Astrocyte of the cerebellum (primary cell): ENCODE data around the gene MYL3.

ENCODE experiments used
- DNase-seq: peaks from one replicate; pipeline ENCODE4 v3.0.0-alpha.2; 2011; ENCODE audit warnings: low read depth
- H3K4me3 ChIP-seq: 2 replicates; pipeline ENCODE4 v1.5.1; 2011; ENCODE audit warnings: mild to moderate bottlenecking, low read depth, low read length, moderate library complexity
- in situ Hi-C: cut with HindIII; loops from 2 replicates; pipeline ENCODE4 v1.10.0; 2017; ENCODE audit warnings: low sequenced_read_pairs
- TF ChIP-seq, protein P1 (sequence below): IDR thresholded peaks from 2 replicates; pipeline ENCODE4 v1.5.1; 2012; ENCODE audit warnings: low read length, low read depth, moderate library complexity, mild to moderate bottlenecking; ENCODE audit errors: missing control alignments

Gene MYL3

DNA sequence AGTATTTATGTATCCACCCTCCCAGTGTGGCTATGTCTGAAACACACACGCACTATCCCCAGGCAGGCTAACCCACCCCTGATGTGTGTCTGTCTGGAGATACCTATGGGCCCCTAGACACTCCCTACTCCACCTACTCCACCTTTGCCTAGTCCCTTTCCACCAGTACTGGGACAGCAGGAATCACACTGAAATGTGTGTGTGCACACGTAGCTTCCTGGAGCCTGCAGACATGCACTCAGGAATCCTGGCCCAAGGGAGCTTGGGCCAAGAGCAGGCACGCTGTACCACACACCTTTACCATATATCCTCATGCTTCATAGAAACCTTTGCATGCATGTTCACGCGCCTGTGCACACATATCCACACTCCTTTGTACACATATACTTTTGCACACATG lies 7.4 kb upstream of the MYL3 start:
- TF ChIP-seq, protein P1, sequence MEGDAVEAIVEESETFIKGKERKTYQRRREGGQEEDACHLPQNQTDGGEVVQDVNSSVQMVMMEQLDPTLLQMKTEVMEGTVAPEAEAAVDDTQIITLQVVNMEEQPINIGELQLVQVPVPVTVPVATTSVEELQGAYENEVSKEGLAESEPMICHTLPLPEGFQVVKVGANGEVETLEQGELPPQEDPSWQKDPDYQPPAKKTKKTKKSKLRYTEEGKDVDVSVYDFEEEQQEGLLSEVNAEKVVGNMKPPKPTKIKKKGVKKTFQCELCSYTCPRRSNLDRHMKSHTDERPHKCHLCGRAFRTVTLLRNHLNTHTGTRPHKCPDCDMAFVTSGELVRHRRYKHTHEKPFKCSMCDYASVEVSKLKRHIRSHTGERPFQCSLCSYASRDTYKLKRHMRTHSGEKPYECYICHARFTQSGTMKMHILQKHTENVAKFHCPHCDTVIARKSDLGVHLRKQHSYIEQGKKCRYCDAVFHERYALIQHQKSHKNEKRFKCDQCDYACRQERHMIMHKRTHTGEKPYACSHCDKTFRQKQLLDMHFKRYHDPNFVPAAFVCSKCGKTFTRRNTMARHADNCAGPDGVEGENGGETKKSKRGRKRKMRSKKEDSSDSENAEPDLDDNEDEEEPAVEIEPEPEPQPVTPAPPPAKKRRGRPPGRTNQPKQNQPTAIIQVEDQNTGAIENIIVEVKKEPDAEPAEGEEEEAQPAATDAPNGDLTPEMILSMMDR: no peak
- in situ Hi-C loops: no loop called here
- H3K4me3 ChIP-seq: no peak overlapping the region
- no peak for DNase-seq

DNA sequence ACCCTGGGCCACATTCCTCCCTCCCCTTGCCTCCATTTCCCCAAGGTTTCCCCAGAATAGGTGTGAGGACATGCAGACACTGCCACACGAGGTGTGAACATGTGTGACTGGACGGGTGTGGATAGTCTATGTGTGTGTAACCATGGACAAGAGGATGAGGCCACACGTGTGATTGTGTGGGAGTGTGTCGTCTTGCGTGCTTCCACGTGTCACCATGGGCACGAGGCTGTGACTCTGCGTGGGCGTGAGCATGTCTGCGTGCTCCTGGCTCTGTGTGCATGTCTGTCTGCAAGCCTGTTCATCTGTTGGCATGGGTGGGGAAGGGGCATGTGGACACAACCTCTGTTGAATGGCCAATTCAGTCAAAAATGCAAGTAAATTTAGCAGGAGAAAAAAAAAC lies 6.2 kb upstream of the MYL3 start:
- no peak for DNase-seq
- H3K4me3 ChIP-seq: no peak overlapping the region
- TF ChIP-seq, protein P1: no peak
- in situ Hi-C loops: no loop called here

GRCh38 chr3:46868948-46869347 lies 5.7 kb upstream of the MYL3 start:
- DNase-seq: no peak
- TF ChIP-seq, protein P1: no peak
- in situ Hi-C loops: no loop called here
- no peak overlapping the region for H3K4me3 ChIP-seq

GRCh38 chr3:46868287-46868686 lies 5.0 kb upstream of the MYL3 start:
- H3K4me3 ChIP-seq: no peak overlapping the region

GRCh38 chr3:46867550-46867898 lies 4.3 kb upstream of the MYL3 start:
- TF ChIP-seq, protein P1: no peak
- no peak for DNase-seq
- in situ Hi-C loops: no loop called here
- no peak overlapping the region for H3K4me3 ChIP-seq

More at GRCh38 chr3:46868287-46868686, 5.0 kb upstream of the MYL3 start:
- TF ChIP-seq, protein P1: no peak
- no peak for DNase-seq
- in situ Hi-C loops: no loop called here

DNA sequence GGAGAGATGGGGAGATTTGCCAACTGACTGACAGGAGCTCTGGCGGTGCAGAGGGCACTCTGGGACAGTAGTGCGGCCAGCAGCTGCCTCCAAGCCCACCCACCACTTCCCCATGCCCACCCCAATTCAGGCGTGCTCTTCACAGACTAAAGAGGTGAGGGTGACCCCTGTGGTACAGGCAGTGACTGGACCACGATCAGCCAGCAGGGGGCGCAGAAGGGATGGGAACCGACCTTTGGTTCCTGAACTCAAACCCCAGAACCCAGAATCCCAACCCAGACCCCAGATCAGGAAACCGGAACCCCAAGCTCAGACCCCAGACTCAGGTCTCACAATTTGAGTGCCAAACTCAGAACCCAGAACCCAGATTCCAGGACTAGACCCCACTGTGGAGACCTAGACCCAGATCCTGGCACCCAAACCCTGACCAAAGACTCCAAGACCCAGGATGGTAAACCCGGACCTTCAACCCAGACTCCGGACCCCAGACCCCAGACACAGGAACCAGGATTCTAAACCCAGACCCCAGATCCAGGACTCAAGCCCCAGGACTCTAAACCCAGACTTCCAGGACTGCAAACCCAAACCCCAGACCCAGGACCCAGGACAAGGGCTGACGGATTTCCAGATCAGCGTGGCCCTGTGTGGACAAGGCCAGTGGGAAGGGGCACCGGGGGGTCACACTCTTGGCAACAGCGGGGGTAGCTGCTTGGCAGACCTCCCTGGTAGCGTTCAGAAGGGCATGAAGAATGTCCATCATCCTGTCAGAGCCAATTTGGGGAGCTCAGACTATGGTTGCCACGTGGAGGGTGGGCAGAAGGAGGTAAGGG lies 3.7 kb upstream of the MYL3 start:
- H3K4me3 ChIP-seq: no peak overlapping the region
- no peak for DNase-seq
- in situ Hi-C loops: no loop called here
- TF ChIP-seq, protein P1: peak; percentile 91
